Gastrocnemius medialis (tissue), 4 donors: ENCODE measurements around the gene KRT8. TPM values are rescaled to one million over a fixed set of nuclear protein-coding genes. Genes with fewer than 3 reads are reported as not detected.
"Not testable (repeated sequence)": the region's sequence is repeated elsewhere in the genome, so short reads cannot be mapped to it uniquely, and the experiment has no call there.

Source experiments
- ATAC-seq, 2 donors: fragments of 150-250 bp; one replicate each; pipeline ENCODE4 v1.9.1; 2016
- DNase-seq, 2 donors: peaks; one replicate each; pipeline ENCODE4 v3.0.0-alpha.2; 2019
- H3K27ac ChIP-seq, 4 donors: fragments of 200-600 bp; sonication (generic); 1 replicate in 1 of 4; 2 replicates in 3 of 4; pipeline ENCODE4 v1.5.1; 2016 to 2018; ENCODE audit warnings: mild to moderate bottlenecking in 2 of 4, moderate library complexity in 1 of 4
- H3K27me3 ChIP-seq, 3 donors: fragments of 200-600 bp; sonication (generic) in 2 of 3; 1 replicate in 1 of 3; 2 replicates in 2 of 3; pipeline versions ENCODE4 v1.5.1 to v1.6.0; 2016 to 2019; ENCODE audit warnings: mild to moderate bottlenecking in 1 of 3, moderate library complexity in 1 of 3
- H3K36me3 ChIP-seq, 2 donors: fragments of 200-600 bp; sonication (generic) in 1 of 2; one replicate each; pipeline ENCODE4 v1.5.1; 2017 to 2018
- H3K4me1 ChIP-seq, 2 donors: fragments of 200-600 bp; sonication (generic) in 1 of 2; one replicate each; pipeline ENCODE4 v1.5.1; 2016 to 2017; ENCODE audit warnings: mild to moderate bottlenecking in 2 of 2
- H3K4me3 ChIP-seq, 4 donors: fragments of 200-600 bp; sonication (generic) in 3 of 4; 1 replicate in 1 of 4; 2 replicates in 3 of 4; pipeline ENCODE4 v1.5.1; 2016 to 2019; ENCODE audit warnings: mild to moderate bottlenecking in 2 of 4
- H3K9me3 ChIP-seq, 3 donors: fragments of 200-600 bp; sonication (generic) in 2 of 3; 1 replicate in 1 of 3; 2 replicates in 2 of 3; pipeline ENCODE4 v1.5.1; 2016 to 2019
- CTCF ChIP-seq, 5 experiments: fragments of 450-650 bp in 3 of 5; fragments of 200-600 bp in 2 of 5; sonication (generic) in 2 of 5; IDR thresholded peaks in 4 of 5; conservative IDR thresholded peaks in 1 of 5; 1 replicate in 4 of 5; 2 replicates in 1 of 5; pipeline ENCODE4 v1.5.1; 2016 to 2019; ENCODE audit warnings: antibody characterized with exemption in 5 of 5, mild to moderate bottlenecking in 3 of 5, moderate library complexity in 3 of 5
- POLR2A ChIP-seq, 2 donors: fragments of 450-650 bp; IDR thresholded peaks; one replicate each; pipeline ENCODE4 v1.6.1; 2017; ENCODE audit warnings: antibody characterized with exemption in 2 of 2, mild to moderate bottlenecking in 2 of 2, moderate library complexity in 2 of 2
- in situ Hi-C, 4 donors: fragments of 200-750 bp; cut with MboI; loops; one replicate each; pipeline versions ENCODE4 v1.15.0 to v1.8.0; 2017; ENCODE audit warnings: low sequenced_read_pairs in 4 of 4
- intact Hi-C: fragments of 100-400 bp; cut with DNase I; formaldehyde crosslinking; loops from one replicate; pipeline ENCODE4 v1.15.1; 2023; ENCODE audit warnings: low total_unique reads
- total RNA-seq, 4 donors: library from RNA; depleted of rRNA; stranded (reverse); fragments of >200 nt; gene quantifications; one replicate each; pipeline versions ENCODE4 v1.1.0 to v1.2.3, GENCODE V29; 2016

The KRT8 gene
- total RNA-seq, 4 donors from 2014 or later: 1.4 to 7.0 (median 3.1) TPM; not detected in 1

GRCh38 chr12:52861511-52861910 lies 43.4 kb downstream of the KRT8 start:
- ATAC-seq: no peak
- DNase-seq: no peak
- Histone ChIP-seq H3K36me3 (no peaks in the 10 kb centered on the region), H3K27me3 (no peaks in the 10 kb centered on the region), H3K4me3 (no peak overlapping the region), H3K9me3 (no peaks in the 10 kb centered on the region), H3K4me1 (no peaks in the 10 kb centered on the region), H3K27ac (no peak overlapping the region)
- intact Hi-C loops (no loop called here), in situ Hi-C loops (no loop called here)
- TF ChIP-seq CTCF (IDR thresholded peaks at IDR 0.05 in 4 of 5, conservative IDR thresholded peaks at IDR 0.05 in 1 of 5) (no peak), POLR2A (IDR thresholded peaks at IDR 0.05) (no peak)

- H3K27me3 ChIP-seq: no peaks in the 10 kb centered on the region
- ATAC-seq (no peak), DNase-seq (no peak)
- intact Hi-C loops (no loop called here), in situ Hi-C loops (no loop called here)
- TF ChIP-seq CTCF (IDR thresholded peaks at IDR 0.05 in 4 of 5, conservative IDR thresholded peaks at IDR 0.05 in 1 of 5) (no peak), POLR2A (IDR thresholded peaks at IDR 0.05) (no peak)
- no peaks in the 10 kb centered on the region for H3K9me3 ChIP-seq
- no peaks in the 10 kb centered on the region for H3K4me1 ChIP-seq
- H3K36me3 ChIP-seq: no peaks in the 10 kb centered on the region
- H3K27ac ChIP-seq: no peak overlapping the region
- H3K4me3 ChIP-seq: no peak overlapping the region
These were observed 44.6 kb downstream of the KRT8 start for GRCh38 chr12:52860102-52860823.

GRCh38 chr12:52857500-52857899 lies 47.4 kb downstream of the KRT8 start:
- no peaks in the 10 kb centered on the region for H3K9me3 ChIP-seq
- H3K27ac ChIP-seq: no peak overlapping the region
- no peaks in the 10 kb centered on the region for H3K36me3 ChIP-seq
- no peak for DNase-seq
- intact Hi-C loops (no loop called here), in situ Hi-C loops (no loop called here)
- H3K4me3 ChIP-seq: no peak overlapping the region
- no peak for TF ChIP-seq CTCF (IDR thresholded peaks at IDR 0.05 in 4 of 5, conservative IDR thresholded peaks at IDR 0.05 in 1 of 5)
- no peak for TF ChIP-seq POLR2A (IDR thresholded peaks at IDR 0.05)
- ATAC-seq: no peak
- no peaks in the 10 kb centered on the region for H3K27me3 ChIP-seq
- H3K4me1 ChIP-seq: no peaks in the 10 kb centered on the region

GRCh38 chr12:52856787-52857186 lies 48.1 kb downstream of the KRT8 start:
- no peak overlapping the region for H3K27ac ChIP-seq
- intact Hi-C loops (no loop called here), in situ Hi-C loops (no loop called here)
- no peak for DNase-seq
- no peaks in the 10 kb centered on the region for H3K4me1 ChIP-seq
- no peaks in the 10 kb centered on the region for H3K9me3 ChIP-seq
- no peaks in the 10 kb centered on the region for H3K36me3 ChIP-seq
- TF ChIP-seq POLR2A (IDR thresholded peaks at IDR 0.05) (no peak), CTCF (IDR thresholded peaks at IDR 0.05 in 4 of 5, conservative IDR thresholded peaks at IDR 0.05 in 1 of 5) (no peak)
- H3K27me3 ChIP-seq: peaks cover 0 to 3% (median 0%) of the 10 kb centered on the region in 3 donors
- H3K4me3 ChIP-seq: no peak overlapping the region
- no peak for ATAC-seq

- H3K9me3 ChIP-seq, H3K4me3 ChIP-seq, H3K27me3 ChIP-seq, in situ Hi-C loops, ATAC-seq, H3K4me1 ChIP-seq, H3K27ac ChIP-seq, intact Hi-C loops, H3K36me3 ChIP-seq, DNase-seq: not testable (repeated sequence)
These were observed 48.8 kb downstream of the KRT8 start for GRCh38 chr12:52856077-52856476.
